HepG2 (cell line): ENCODE data around the gene RTN4RL2. TPM values are rescaled to one million over a fixed set of nuclear protein-coding genes. Genes with fewer than 3 reads are reported as not detected.
A peak's percentile ranks its signal among the peaks of the same experiment; 100 is the strongest.

Source experiments
- ATAC-seq: fragments of 200-7000 bp; cut with Tn5 transposase; 3 replicates; pipeline ENCODE4 v1.9.1; 2020; ENCODE audit warnings: mild to moderate bottlenecking, moderate library complexity
- BruUV-seq: library from RNA; stranded (reverse); fragments of 400-500 nt; replicated peaks from 2 replicates; lab custom pipeline; 2021; lab: Mats Ljungman, UMichigan
- CTCF ChIA-PET: fragments of 300-600 bp; formaldehyde crosslinking; extraction: SDS; loops from one replicate; lab custom pipeline; 2021; ENCODE audit warnings: low total read pairs, inconsistent platforms, low intra/inter-chr PET ratio; lab: Yijun Ruan, JAX
- POLR2A ChIA-PET: fragments of 350-600 bp; sonication (Branson Sonifier 250); formaldehyde crosslinking; loops from one replicate; lab custom pipeline; 2020; ENCODE audit warnings: antibody characterized with exemption, inconsistent platforms; lab: Yijun Ruan, JAX
- DNase-seq: peaks from one replicate; pipeline ENCODE4 v3.0.0-alpha.2; 2015; ENCODE audit warnings: low spot score
- FAIRE-seq: peaks from 3 replicates; lab custom pipeline; 2011; peaks lifted over from hg19 to GRCh38; lab: Jason Lieb, UNC
- H2AFZ ChIP-seq: one replicate; pipeline ENCODE4 v1.6.1; 2011; ENCODE audit warnings: low read length, inconsistent platforms
- H3K27ac ChIP-seq: fragments of 300-600 bp; 3 replicates; pipeline ENCODE4 v1.8.0; 2011; ENCODE audit warnings: mixed run types, mild to moderate bottlenecking, mixed read lengths, low read length, inconsistent platforms; ENCODE audit not compliant: insufficient read depth; ENCODE audit errors: extremely low read length
- H3K27me3 ChIP-seq, 2 experiments: fragments of 200-600 bp in 1 of 2; 2 replicates in 1 of 2; 3 replicates in 1 of 2; pipeline versions ENCODE4 v1.6.0 to v1.8.0; 2011; ENCODE audit warnings: low read length in 2 of 2, mild to moderate bottlenecking in 2 of 2, moderate library complexity in 2 of 2, inconsistent platforms in 1 of 2; ENCODE audit not compliant: insufficient read depth in 2 of 2, control insufficient read depth in 1 of 2
- H3K36me3 ChIP-seq, 2 experiments: fragments of 200-600 bp in 1 of 2; replicated peaks in 1 of 2; 2 replicates in 1 of 2; 3 replicates in 1 of 2; pipeline versions ENCODE4 v1.5.1 to v1.8.0; 2011; ENCODE audit warnings: low read length in 2 of 2, inconsistent platforms in 1 of 2; ENCODE audit not compliant: insufficient read depth in 2 of 2, control insufficient read depth in 1 of 2
- H3K4me1 ChIP-seq: 2 replicates; pipeline ENCODE4 v1.5.1; 2012; ENCODE audit warnings: low read length, inconsistent platforms; ENCODE audit not compliant: insufficient read depth
- H3K4me2 ChIP-seq: 2 replicates; pipeline ENCODE4 v1.6.0; 2011; ENCODE audit warnings: low read depth, low read length, inconsistent platforms
- H3K4me3 ChIP-seq, 3 experiments: fragments of 200-600 bp in 1 of 3; sonication (generic), shearing (Covaris generic) in 1 of 3; replicated peaks in 1 of 3; 2 replicates each; pipeline ENCODE4 v1.5.1; 2011 to 2016; ENCODE audit warnings: low read length in 3 of 3, inconsistent platforms in 2 of 3, low read depth in 2 of 3, mild to moderate bottlenecking in 2 of 3, control low read depth in 1 of 3, mixed read lengths in 1 of 3; ENCODE audit not compliant: insufficient read depth in 1 of 3
- H3K79me2 ChIP-seq: one replicate; pipeline ENCODE4 v1.6.1; 2011; ENCODE audit warnings: low read length, inconsistent platforms; ENCODE audit not compliant: insufficient read depth
- H3K9ac ChIP-seq: 2 replicates; pipeline ENCODE4 v1.6.0; 2011; ENCODE audit warnings: mild to moderate bottlenecking, low read depth, low read length, inconsistent platforms; ENCODE audit not compliant: insufficient read depth
- H3K9me3 ChIP-seq: 2 replicates; pipeline ENCODE4 v1.5.1; 2012; ENCODE audit warnings: mild to moderate bottlenecking, low read length
- H4K20me1 ChIP-seq: 2 replicates; pipeline ENCODE4 v1.6.0; 2011; ENCODE audit warnings: inconsistent platforms, mild to moderate bottlenecking, low read length, moderate library complexity; ENCODE audit not compliant: insufficient read depth
- HDAC2 ChIP-seq: sonication (generic); formaldehyde crosslinking; IDR thresholded peaks from 2 replicates; pipeline ENCODE4 v1.4.0; 2020; ENCODE audit warnings: missing genetic modification reagents
- HDAC6 ChIP-seq: fragments of 200-600 bp; sonication (generic); IDR thresholded peaks from 2 replicates; pipeline ENCODE4 v1.7.0; 2017; ENCODE audit warnings: mild to moderate bottlenecking, antibody characterized with exemption, low read length, low read depth
- LCORL ChIP-seq, 2 experiments: fragments of 450-650 bp in 1 of 2; sonication (generic) in 1 of 2; formaldehyde crosslinking in 1 of 2; IDR thresholded peaks; 2 replicates each; pipeline versions ENCODE4 v1.5.0 to v1.6.1; 2017 to 2020; ENCODE audit warnings: antibody characterized with exemption in 1 of 2, missing genetic modification reagents in 1 of 2
- NCOA1 ChIP-seq: sonication (generic); formaldehyde crosslinking; IDR thresholded peaks from 2 replicates; pipeline ENCODE4 v1.9.0; 2021; ENCODE audit warnings: missing genetic modification reagents
- POLR2AphosphoS2 ChIP-seq: IDR thresholded peaks from 2 replicates; pipeline ENCODE4 v1.6.1; 2011; ENCODE audit warnings: low read depth, low read length, improper control_type of control experiment
- RAD21 ChIP-seq: fragments of 450-650 bp; formaldehyde crosslinking; IDR thresholded peaks from 2 replicates; pipeline ENCODE4 v1.5.0; 2020; ENCODE audit warnings: mild to moderate bottlenecking
- SIX4 ChIP-seq: sonication (generic); formaldehyde crosslinking; IDR thresholded peaks from 2 replicates; pipeline ENCODE4 v1.4.0; 2020; ENCODE audit warnings: missing genetic modification reagents
- XBP1 ChIP-seq: sonication (generic); formaldehyde crosslinking; IDR thresholded peaks from 2 replicates; pipeline ENCODE4 v1.5.0; 2020; ENCODE audit warnings: missing genetic modification reagents
- ZNF230 ChIP-seq: sonication (generic); formaldehyde crosslinking; IDR thresholded peaks from 2 replicates; pipeline ENCODE4 v1.4.0; 2020; ENCODE audit warnings: mild to moderate bottlenecking, missing genetic modification reagents
- ZNF317 ChIP-seq: sonication (generic); formaldehyde crosslinking; IDR thresholded peaks from 2 replicates; pipeline ENCODE4 v1.5.0; 2020; ENCODE audit warnings: mild to moderate bottlenecking, missing genetic modification reagents
- ZNF552 ChIP-seq: sonication (generic); formaldehyde crosslinking; IDR thresholded peaks from 2 replicates; pipeline ENCODE4 v1.9.0; 2022; ENCODE audit warnings: missing genetic modification reagents, mild to moderate bottlenecking, borderline replicate concordance
- ZNF740 ChIP-seq: sonication (generic); formaldehyde crosslinking; IDR thresholded peaks from 2 replicates; pipeline ENCODE4 v1.4.0; 2020; ENCODE audit warnings: missing genetic modification reagents
- ZNF746 ChIP-seq: sonication (generic); formaldehyde crosslinking; IDR thresholded peaks from 2 replicates; pipeline ENCODE4 v1.8.0; 2022; ENCODE audit warnings: mild to moderate bottlenecking, missing genetic modification reagents
- ZNF747 ChIP-seq: sonication (generic); formaldehyde crosslinking; IDR thresholded peaks from 2 replicates; pipeline ENCODE4 v1.8.1; 2023; ENCODE audit warnings: missing genetic modification reagents, mild to moderate bottlenecking, borderline replicate concordance
- WGBS: methylation state at CpG from one replicate; pipeline ENCODE4 v1.1.6; 2017; ENCODE audit warnings: low lambda C conversion rate; 5-methylcytosine and 5-hydroxymethylcytosine counted together
- in situ Hi-C: cut with HindIII; loops from 2 replicates; pipeline ENCODE4 v1.10.0; 2017; ENCODE audit warnings: low pct_unique_long_range_greater_than_20kb; ENCODE audit not compliant: extremely low pct_ligation_motif_present
- intact Hi-C: fragments of 100-400 bp; cut with micrococcal nuclease; formaldehyde crosslinking; loops from one replicate; pipeline ENCODE4 v1.10.0; 2022; ENCODE audit not compliant: unreplicated experiment
- polyA plus RNA-seq, 8 experiments: library from polyadenylated mRNA; depleted of rRNA in 3 of 8; stranded (reverse) in 7 of 8; unstranded in 1 of 8; fragments of >200 nt; fragmentation: Illumina TruSeq in 4 of 8; extraction: Trizol in 4 of 8; gene quantifications; 2 replicates each; pipeline versions ENCODE4 v1.2.1 to v1.2.3, GENCODE V29; 2011 to 2016; ENCODE audit warnings: low read depth in 4 of 8, missing spikeins in 1 of 8, mixed read lengths in 1 of 8; ENCODE audit not compliant: insufficient read depth in 1 of 8
- total RNA-seq, 5 experiments: library from RNA; depleted of rRNA; stranded (reverse); fragments of >200 nt; fragmentation: Illumina TruSeq; extraction: Trizol; gene quantifications; 2 replicates each; pipeline ENCODE4 v1.2.3, GENCODE V29; 2016; ENCODE audit warnings: low read depth in 1 of 5
- TF ChIP-seq, protein P1 (sequence below): sonication (generic); formaldehyde crosslinking; IDR thresholded peaks from 2 replicates; pipeline ENCODE4 v1.4.0; 2020; ENCODE audit warnings: low read depth, missing genetic modification reagents
- TF ChIP-seq, protein P2 (sequence below), 2 experiments: sonication (generic) in 1 of 2; formaldehyde crosslinking in 1 of 2; IDR thresholded peaks; 2 replicates each; pipeline versions ENCODE4 v1.4.0 to v1.6.1; 2018 to 2020; ENCODE audit warnings: missing genetic modification reagents in 2 of 2, borderline replicate concordance in 1 of 2, low read depth in 1 of 2, mild to moderate bottlenecking in 1 of 2, missing biosample characterization in 1 of 2

The RTN4RL2 gene
- total and polyA plus RNA-seq, 2 of the 13 experiments (the other 11 are each of a cell fraction or from before 2014, with no cell fraction given) = 1.3 to 4.3 TPM

GRCh38 chr11:57458060-57458409 is 2.3 kb upstream of the RTN4RL2 start (continued):
- TF ChIP-seq ZNF747 (CRISPR knock-in tag) = no peak
- TF ChIP-seq, protein P1, sequence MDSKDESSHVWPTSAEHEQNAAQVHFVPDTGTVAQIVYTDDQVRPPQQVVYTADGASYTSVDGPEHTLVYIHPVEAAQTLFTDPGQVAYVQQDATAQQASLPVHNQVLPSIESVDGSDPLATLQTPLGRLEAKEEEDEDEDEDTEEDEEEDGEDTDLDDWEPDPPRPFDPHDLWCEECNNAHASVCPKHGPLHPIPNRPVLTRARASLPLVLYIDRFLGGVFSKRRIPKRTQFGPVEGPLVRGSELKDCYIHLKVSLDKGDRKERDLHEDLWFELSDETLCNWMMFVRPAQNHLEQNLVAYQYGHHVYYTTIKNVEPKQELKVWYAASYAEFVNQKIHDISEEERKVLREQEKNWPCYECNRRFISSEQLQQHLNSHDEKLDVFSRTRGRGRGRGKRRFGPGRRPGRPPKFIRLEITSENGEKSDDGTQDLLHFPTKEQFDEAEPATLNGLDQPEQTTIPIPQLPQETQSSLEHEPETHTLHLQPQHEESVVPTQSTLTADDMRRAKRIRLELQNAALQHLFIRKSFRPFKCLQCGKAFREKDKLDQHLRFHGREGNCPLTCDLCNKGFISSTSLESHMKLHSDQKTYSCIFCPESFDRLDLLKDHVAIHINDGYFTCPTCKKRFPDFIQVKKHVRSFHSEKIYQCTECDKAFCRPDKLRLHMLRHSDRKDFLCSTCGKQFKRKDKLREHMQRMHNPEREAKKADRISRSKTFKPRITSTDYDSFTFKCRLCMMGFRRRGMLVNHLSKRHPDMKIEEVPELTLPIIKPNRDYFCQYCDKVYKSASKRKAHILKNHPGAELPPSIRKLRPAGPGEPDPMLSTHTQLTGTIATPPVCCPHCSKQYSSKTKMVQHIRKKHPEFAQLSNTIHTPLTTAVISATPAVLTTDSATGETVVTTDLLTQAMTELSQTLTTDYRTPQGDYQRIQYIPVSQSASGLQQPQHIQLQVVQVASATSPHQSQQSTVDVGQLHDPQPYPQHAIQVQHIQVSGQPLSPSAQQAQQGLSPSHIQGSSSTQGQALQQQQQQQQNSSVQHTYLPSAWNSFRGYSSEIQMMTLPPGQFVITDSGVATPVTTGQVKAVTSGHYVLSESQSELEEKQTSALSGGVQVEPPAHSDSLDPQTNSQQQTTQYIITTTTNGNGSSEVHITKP = no peak
- TF ChIP-seq ZNF230 (CRISPR knock-in tag) = no peak
- TF ChIP-seq SIX4 (CRISPR knock-in tag) = no peak
- no peak for TF ChIP-seq NCOA1 (CRISPR knock-in tag)
- no peak for TF ChIP-seq POLR2AphosphoS2
- no peak for TF ChIP-seq XBP1 (CRISPR knock-in tag)

GRCh38 chr11:57458410-57459163 is 1.7 kb upstream of the RTN4RL2 start:
- FAIRE-seq (no peak), DNase-seq (no peak), ATAC-seq (peak; percentile 13)
- H3K4me2 ChIP-seq = peak overlapping the region; percentile 96
- WGBS = under 1% methylated on average over 24 of the region's 44 CpGs
- in situ Hi-C loops (loop anchor here (5.0 to 10.0 kb wide), 2 partner anchors 111 to 186 kb away; partner anchors contain the start of gene YPEL4), intact Hi-C loops (no loop called here)
- H3K79me2 ChIP-seq = no peaks in the 10 kb centered on the region
- H4K20me1 ChIP-seq = no peaks in the 10 kb centered on the region
- no TSS peak for BruUV-seq
- peak overlapping the region; percentile 57 to 75 (median 66) for H3K4me3 ChIP-seq
- peaks cover 3 to 14% of the 10 kb centered on the region in 2 experiments; a peak in 4 of 5 replicates for H3K27me3 ChIP-seq
- no peak overlapping the region for H3K27ac ChIP-seq
- no peaks in the 10 kb centered on the region for H3K36me3 ChIP-seq
- peaks cover 64% of the 10 kb centered on the region for H3K4me1 ChIP-seq
- H3K9me3 ChIP-seq = no peaks in the 10 kb centered on the region
- POLR2A ChIA-PET = interaction anchor here (0.8 to 3.6 kb wide), 14 partner anchors 10 to 320 kb away, joined by 3 to 13 read pairs (median 4); partner anchors contain the start of gene SLC43A1
- CTCF ChIA-PET = interaction anchor here (0.6 to 3.9 kb wide), 4 partner anchors 22 to 183 kb away, joined by 3 to 26 read pairs (median 10); no protein-coding TSS in a partner anchor
- peak overlapping the region; percentile 50; the same call in 1 of the 2 replicates for H3K9ac ChIP-seq
- H2AFZ ChIP-seq = peak overlapping the region; percentile 34
- TF ChIP-seq LCORL (IDR thresholded peaks at IDR 0.05) = no peak
- peak; percentile 44; the same call in 1 of the 2 replicates for TF ChIP-seq LCORL (CRISPR knock-in tag; IDR thresholded peaks at IDR 0.05)
- TF ChIP-seq ZNF317 (CRISPR knock-in tag) = 0 out of 2 replicates have a peak, but pooled peaks have one; percentile 27
- TF ChIP-seq, protein P2, sequence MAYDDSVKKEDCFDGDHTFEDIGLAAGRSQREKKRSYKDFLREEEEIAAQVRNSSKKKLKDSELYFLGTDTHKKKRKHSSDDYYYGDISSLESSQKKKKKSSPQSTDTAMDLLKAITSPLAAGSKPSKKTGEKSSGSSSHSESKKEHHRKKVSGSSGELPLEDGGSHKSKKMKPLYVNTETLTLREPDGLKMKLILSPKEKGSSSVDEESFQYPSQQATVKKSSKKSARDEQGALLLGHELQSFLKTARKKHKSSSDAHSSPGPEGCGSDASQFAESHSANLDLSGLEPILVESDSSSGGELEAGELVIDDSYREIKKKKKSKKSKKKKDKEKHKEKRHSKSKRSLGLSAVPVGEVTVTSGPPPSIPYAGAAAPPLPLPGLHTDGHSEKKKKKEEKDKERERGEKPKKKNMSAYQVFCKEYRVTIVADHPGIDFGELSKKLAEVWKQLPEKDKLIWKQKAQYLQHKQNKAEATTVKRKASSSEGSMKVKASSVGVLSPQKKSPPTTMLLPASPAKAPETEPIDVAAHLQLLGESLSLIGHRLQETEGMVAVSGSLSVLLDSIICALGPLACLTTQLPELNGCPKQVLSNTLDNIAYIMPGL (CRISPR knock-in tag; IDR thresholded peaks at IDR 0.05; ENCODE audit: borderline replicate concordance in 1 of 2, low read depth in 1 of 2) = peak; percentile 66 to 72
- no peak for TF ChIP-seq HDAC6
- 0 out of 2 replicates have a peak, but pooled peaks have one; percentile 10 for TF ChIP-seq ZNF740 (CRISPR knock-in tag)
- no peak; the same call in 1 of the 2 replicates for TF ChIP-seq ZNF746 (CRISPR knock-in tag)
- no peak for TF ChIP-seq ZNF552
- TF ChIP-seq HDAC2 (CRISPR knock-in tag) = peak; percentile 18; the same call in 1 of the 2 replicates
- 0 out of 2 replicates have a peak, but pooled peaks have one; percentile 31 for TF ChIP-seq RAD21 (CRISPR knock-in tag)
